HepG2 (cell line): ENCODE measurements around the gene PARD3. TPM values are rescaled to one million over a fixed set of nuclear protein-coding genes. Genes with fewer than 3 reads are reported as not detected.

Experiments
- AKNA ChIP-seq: sonication (generic); formaldehyde crosslinking; IDR thresholded peaks from 2 replicates; pipeline ENCODE4 v1.4.0; 2020; ENCODE audit warnings: missing genetic modification reagents, borderline replicate concordance
- ARNTL ChIP-seq: sonication (generic); formaldehyde crosslinking; IDR thresholded peaks from 2 replicates; pipeline ENCODE4 v1.4.0; 2020; ENCODE audit warnings: mild to moderate bottlenecking, missing genetic modification reagents
- ATRX ChIP-seq: sonication (generic); formaldehyde crosslinking; IDR thresholded peaks from 2 replicates; pipeline ENCODE4 v1.4.0; 2020; ENCODE audit warnings: missing genetic modification reagents, borderline replicate concordance
- CHD4 ChIP-seq: fragments of 200-600 bp; sonication (generic); IDR thresholded peaks from 2 replicates; pipeline ENCODE4 v1.7.0; 2017; ENCODE audit warnings: mild to moderate bottlenecking, low read length, borderline replicate concordance
- ELK4 ChIP-seq: sonication (generic); formaldehyde crosslinking; IDR thresholded peaks from 2 replicates; pipeline ENCODE4 v1.9.0; 2021; ENCODE audit warnings: missing genetic modification reagents, borderline replicate concordance
- FOSL2 ChIP-seq: sonication (generic); formaldehyde crosslinking; IDR thresholded peaks from 2 replicates; pipeline ENCODE4 v1.4.0; 2020; ENCODE audit warnings: missing genetic modification reagents
- MYNN ChIP-seq: sonication (generic); formaldehyde crosslinking; IDR thresholded peaks from 2 replicates; pipeline ENCODE4 v1.4.0; 2020; ENCODE audit warnings: mild to moderate bottlenecking, low read depth, missing genetic modification reagents
- NCOA5 ChIP-seq: sonication (generic); formaldehyde crosslinking; IDR thresholded peaks from 2 replicates; pipeline ENCODE4 v1.4.0; 2020; ENCODE audit warnings: missing genetic modification reagents
- SIX4 ChIP-seq: sonication (generic); formaldehyde crosslinking; IDR thresholded peaks from 2 replicates; pipeline ENCODE4 v1.4.0; 2020; ENCODE audit warnings: missing genetic modification reagents
- THRA ChIP-seq: sonication (generic); formaldehyde crosslinking; IDR thresholded peaks from 2 replicates; pipeline ENCODE4 v1.4.0; 2020; ENCODE audit warnings: missing genetic modification reagents, borderline replicate concordance
- TMF1 ChIP-seq: sonication (generic); formaldehyde crosslinking; IDR thresholded peaks from 2 replicates; pipeline ENCODE4 v1.8.1; 2022; ENCODE audit warnings: low read depth, missing genetic modification reagents
- USF2 ChIP-seq, 2 experiments: sonication (generic) in 1 of 2; formaldehyde crosslinking in 1 of 2; IDR thresholded peaks; 2 replicates each; pipeline versions ENCODE4 v1.5.1 to v1.6.1; 2011 to 2020; ENCODE audit warnings: borderline replicate concordance in 1 of 2, low read depth in 1 of 2, low read length in 1 of 2, mild to moderate bottlenecking in 1 of 2, missing genetic modification reagents in 1 of 2, moderate library complexity in 1 of 2
- ZBTB3 ChIP-seq: sonication (generic); formaldehyde crosslinking; IDR thresholded peaks from 2 replicates; pipeline ENCODE4 v1.4.0; 2020; ENCODE audit warnings: low read depth, mild to moderate bottlenecking, moderate library complexity, missing genetic modification reagents, borderline replicate concordance
- ZNF138 ChIP-seq: sonication (generic); formaldehyde crosslinking; IDR thresholded peaks from 2 replicates; pipeline ENCODE4 v1.5.0; 2020; ENCODE audit warnings: mild to moderate bottlenecking, low read depth, missing genetic modification reagents
- ZNF20 ChIP-seq: sonication (generic); formaldehyde crosslinking; IDR thresholded peaks from 2 replicates; pipeline ENCODE4 v1.4.0; 2020; ENCODE audit warnings: mild to moderate bottlenecking, moderate library complexity, missing genetic modification reagents
- ZNF275 ChIP-seq: sonication (generic); formaldehyde crosslinking; IDR thresholded peaks from 2 replicates; pipeline ENCODE4 v1.8.0; 2022; ENCODE audit warnings: missing genetic modification reagents, mild to moderate bottlenecking, inconsistent platforms, borderline replicate concordance
- ZNF468 ChIP-seq: sonication (generic); formaldehyde crosslinking; IDR thresholded peaks from 2 replicates; pipeline ENCODE4 v1.8.0; 2022; ENCODE audit warnings: mild to moderate bottlenecking, moderate library complexity, missing genetic modification reagents
- ZNF713 ChIP-seq: sonication (generic); formaldehyde crosslinking; IDR thresholded peaks from 2 replicates; pipeline ENCODE4 v1.4.0; 2020; ENCODE audit warnings: mild to moderate bottlenecking, missing genetic modification reagents
- ZNF788 ChIP-seq: sonication (generic); formaldehyde crosslinking; IDR thresholded peaks from 2 replicates; pipeline ENCODE4 v1.5.0; 2020; ENCODE audit warnings: mild to moderate bottlenecking, missing genetic modification reagents, borderline replicate concordance
- polyA plus RNA-seq, 8 experiments: library from polyadenylated mRNA; depleted of rRNA in 3 of 8; stranded (reverse) in 7 of 8; unstranded in 1 of 8; fragments of >200 nt; fragmentation: Illumina TruSeq in 4 of 8; extraction: Trizol in 4 of 8; gene quantifications; 2 replicates each; pipeline versions ENCODE4 v1.2.1 to v1.2.3, GENCODE V29; 2011 to 2016; ENCODE audit warnings: low read depth in 4 of 8, missing spikeins in 1 of 8, mixed read lengths in 1 of 8; ENCODE audit not compliant: insufficient read depth in 1 of 8
- total RNA-seq, 5 experiments: library from RNA; depleted of rRNA; stranded (reverse); fragments of >200 nt; fragmentation: Illumina TruSeq; extraction: Trizol; gene quantifications; 2 replicates each; pipeline ENCODE4 v1.2.3, GENCODE V29; 2016; ENCODE audit warnings: low read depth in 1 of 5

PARD3 gene
- total and polyA plus RNA-seq, 2 of the 13 experiments (the other 11 are each of a cell fraction or from before 2014, with no cell fraction given): 40.9 to 60.0 TPM

- TF ChIP-seq ZNF20 (no peak), MYNN (CRISPR knock-in tag) (no peak), FOSL2 (CRISPR knock-in tag) (peak; percentile 53), THRA (CRISPR knock-in tag) (0 out of 2 replicates have a peak, but pooled peaks have one; percentile 37), ZNF468 (no peak), SIX4 (CRISPR knock-in tag) (no peak), AKNA (CRISPR knock-in tag) (no peak), ZNF138 (CRISPR knock-in tag) (no peak), TMF1 (CRISPR knock-in tag) (no peak), ZNF788 (CRISPR knock-in tag) (no peak), ARNTL (no peak), NCOA5 (CRISPR knock-in tag) (no peak), ZBTB3 (CRISPR knock-in tag) (no peak), ZNF713 (CRISPR knock-in tag) (no peak), ZNF275 (CRISPR knock-in tag) (no peak), ELK4 (CRISPR knock-in tag) (no peak), USF2 (IDR thresholded peaks at IDR 0.05; ENCODE audit: low read depth, low read length) (no peak), USF2 (CRISPR knock-in tag; IDR thresholded peaks at IDR 0.05; ENCODE audit: borderline replicate concordance) (no peak), CHD4 (no peak), ATRX (no peak)
Observed at GRCh38 chr10:34713875-34714274, 101.2 kb downstream of the PARD3 start (continued).
